ENCODE results near the gene PDLIM5. TPM values are rescaled to one million over a fixed set of nuclear protein-coding genes. Genes with fewer than 3 reads are reported as not detected.

PDLIM5 gene
- total RNA-seq, 1 experiment from 2014 or later = 58.0 TPM

- TF ChIP-seq, protein P1, sequence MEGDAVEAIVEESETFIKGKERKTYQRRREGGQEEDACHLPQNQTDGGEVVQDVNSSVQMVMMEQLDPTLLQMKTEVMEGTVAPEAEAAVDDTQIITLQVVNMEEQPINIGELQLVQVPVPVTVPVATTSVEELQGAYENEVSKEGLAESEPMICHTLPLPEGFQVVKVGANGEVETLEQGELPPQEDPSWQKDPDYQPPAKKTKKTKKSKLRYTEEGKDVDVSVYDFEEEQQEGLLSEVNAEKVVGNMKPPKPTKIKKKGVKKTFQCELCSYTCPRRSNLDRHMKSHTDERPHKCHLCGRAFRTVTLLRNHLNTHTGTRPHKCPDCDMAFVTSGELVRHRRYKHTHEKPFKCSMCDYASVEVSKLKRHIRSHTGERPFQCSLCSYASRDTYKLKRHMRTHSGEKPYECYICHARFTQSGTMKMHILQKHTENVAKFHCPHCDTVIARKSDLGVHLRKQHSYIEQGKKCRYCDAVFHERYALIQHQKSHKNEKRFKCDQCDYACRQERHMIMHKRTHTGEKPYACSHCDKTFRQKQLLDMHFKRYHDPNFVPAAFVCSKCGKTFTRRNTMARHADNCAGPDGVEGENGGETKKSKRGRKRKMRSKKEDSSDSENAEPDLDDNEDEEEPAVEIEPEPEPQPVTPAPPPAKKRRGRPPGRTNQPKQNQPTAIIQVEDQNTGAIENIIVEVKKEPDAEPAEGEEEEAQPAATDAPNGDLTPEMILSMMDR (conservative IDR thresholded peaks at IDR 0.05) = no peak
- Histone ChIP-seq H2BK20ac (ENCODE audit: low read depth, low read length, poor library complexity, severe bottlenecking) (no peak overlapping the region), H3K27me3 (ENCODE audit: insufficient read depth, low read length) (no peaks in the 10 kb centered on the region), H3K79me2 (ENCODE audit: insufficient read depth, low read length) (no peaks in the 10 kb centered on the region), H2BK12ac (ENCODE audit: insufficient read length, low read depth, low read length) (no peak overlapping the region), H2BK15ac (ENCODE audit: low read depth, low read length) (no peak overlapping the region), H3K79me1 (ENCODE audit: insufficient read depth, low read depth, low read length, poor library complexity, severe bottlenecking) (no peaks in the 10 kb centered on the region), H3T11ph (ENCODE audit: low read length) (no peak overlapping the region), H3K18ac (ENCODE audit: insufficient read length, low read depth, low read length) (no peak overlapping the region), H4K20me1 (ENCODE audit: control insufficient read depth, insufficient read depth, insufficient read length) (no peaks in the 10 kb centered on the region), H4K8ac (replicated peaks; ENCODE audit: insufficient read length, low read depth, low read length) (no peak overlapping the region), H3K9me3 (ENCODE audit: control insufficient read depth, low read depth, low read length) (no peaks in the 10 kb centered on the region), H2AK5ac (ENCODE audit: insufficient read length, low read length) (no peak overlapping the region), H4K5ac (ENCODE audit: insufficient read length, low read depth, low read length) (no peak overlapping the region), H2BK120ac (ENCODE audit: low read depth, low read length, poor library complexity, severe bottlenecking) (no peak overlapping the region), H3K4me2 (ENCODE audit: insufficient read depth, insufficient read length, low read length) (no peak overlapping the region), H3K27ac (ENCODE audit: insufficient read length, low read depth, low read length) (no peak overlapping the region), H3K9ac (ENCODE audit: extremely low read depth, insufficient read length, low read length) (no peak overlapping the region), H2AFZ (ENCODE audit: low read length) (no peak overlapping the region), H3K14ac (ENCODE audit: insufficient read depth, low read length) (no peak overlapping the region), H4K91ac (ENCODE audit: insufficient read length, low read depth, low read length) (no peak overlapping the region), H2BK5ac (ENCODE audit: insufficient read length, low read length) (no peak overlapping the region), H3K4ac (ENCODE audit: low read depth, low read length) (no peak overlapping the region), H3K23me2 (ENCODE audit: insufficient read length, low read depth, low read length, poor library complexity, severe bottlenecking) (no peaks in the 10 kb centered on the region), H3K56ac (ENCODE audit: insufficient read length, low read depth, low read length) (no peak overlapping the region), H3K23ac (ENCODE audit: insufficient read length, low read depth, low read length) (no peak overlapping the region), H3K4me1 (ENCODE audit: insufficient read depth, low read length) (no peaks in the 10 kb centered on the region)
- Mint-ChIP-seq H3K27ac (peak overlapping the region in 2 of 3 experiments; percentile 52 to 89; a peak in 5 of 7 replicates), H3K27me3 (ENCODE audit: low read depth) (no peaks in the 10 kb centered on the region), H3K4me1 (peaks cover 16 to 23% of the 10 kb centered on the region in 2 experiments), H3K9me3 (no peaks in the 10 kb centered on the region), H3K4me3 (no peak overlapping the region), H3K36me3 (ENCODE audit: insufficient read depth in 1 of 3, low read depth in 3 of 3) (no peaks in the 10 kb centered on the region)
- WGBS (ENCODE audit: extremely low coverage, insufficient read length, low lambda C conversion rate) = no CpG with 5 or more reads among the region's 3 CpGs
- DNase-seq = no peak
Measured at GRCh38 chr4:94576210-94576609, 124.5 kb downstream of the PDLIM5 start.

All from H9 (cell line).